ENCODE measurements around the gene GRIFIN. TPM values are rescaled to one million over a fixed set of nuclear protein-coding genes. Genes with fewer than 3 reads are reported as not detected.
"Not testable (repeated sequence)": the region's sequence is repeated elsewhere in the genome, so short reads cannot be mapped to it uniquely, and the experiment has no call there.

GRIFIN gene
- total RNA-seq, 2 experiments from 2014 or later = not detected

DNA sequence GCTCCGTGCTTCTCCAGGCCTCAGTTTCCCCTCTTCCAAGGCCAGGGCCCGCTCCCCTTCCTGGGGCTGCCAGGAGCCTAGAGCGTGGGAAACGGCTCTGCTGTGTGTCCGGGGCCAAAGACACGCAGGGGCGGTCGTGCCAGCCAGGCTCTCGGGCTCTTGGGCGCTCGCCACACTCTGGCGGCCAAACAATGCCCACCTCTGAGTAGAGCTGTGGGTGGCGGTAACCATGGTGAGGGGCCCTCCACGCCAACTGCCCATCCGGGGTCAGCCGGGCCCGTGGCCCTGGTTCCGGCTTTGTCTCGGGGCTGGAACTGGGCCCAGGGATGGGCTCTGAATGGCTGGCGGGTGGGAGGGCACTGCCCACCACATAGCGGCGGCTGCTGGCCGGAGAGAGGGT lies 16.0 kb downstream of the GRIFIN start:
- ChIA-PET POLR2A (no interaction called here), CTCF (ENCODE audit: unreplicated experiment) (no interaction called here)
- DNase-seq (ENCODE audit: low spot score) = no peak

DNA sequence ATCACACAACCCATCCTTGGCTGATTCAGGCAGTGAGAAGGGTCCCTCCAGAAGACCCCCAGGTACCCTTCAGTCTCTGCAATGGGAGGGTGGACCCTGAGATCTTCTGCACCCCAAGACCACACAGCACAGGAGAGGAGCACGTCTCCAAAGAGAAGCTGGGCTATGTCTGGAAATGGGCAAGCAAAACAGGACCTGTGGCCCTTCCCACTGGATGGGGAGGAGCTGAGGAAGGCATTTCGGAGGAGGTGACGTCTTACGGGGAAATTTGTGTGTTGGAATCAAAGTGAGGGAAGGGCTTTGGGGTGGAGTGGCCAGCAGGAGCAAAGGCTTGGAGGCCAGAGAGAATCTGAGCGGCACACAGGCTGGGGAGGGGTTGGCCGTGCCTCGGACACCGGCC lies 16.5 kb downstream of the GRIFIN start:
- intact Hi-C loops (cut with micrococcal nuclease; ENCODE audit: unreplicated experiment) = no loop called here
- BruUV-seq (replicated peaks) = no TSS peak
- no peaks in the 10 kb centered on the region for H3K4me1 ChIP-seq (ENCODE audit: insufficient read depth, low read length, poor library complexity, severe bottlenecking)
- H3K9me3 ChIP-seq (ENCODE audit: low read length) = no peaks in the 10 kb centered on the region
- no peaks in the 10 kb centered on the region for H4K20me1 ChIP-seq (ENCODE audit: insufficient read depth, low read length)
- H2AFZ ChIP-seq (ENCODE audit: low read length) = no peak overlapping the region
- no peaks in the 10 kb centered on the region for H3K9me2 ChIP-seq (ENCODE audit: insufficient read depth, low read length)
- CTCF ChIA-PET (ENCODE audit: unreplicated experiment) = no interaction called here
- no peak for TF ChIP-seq EZH2phosphoT487 (IDR thresholded peaks at IDR 0.05; ENCODE audit: borderline replicate concordance, low read depth, low read length)
- TF ChIP-seq, protein P1, sequence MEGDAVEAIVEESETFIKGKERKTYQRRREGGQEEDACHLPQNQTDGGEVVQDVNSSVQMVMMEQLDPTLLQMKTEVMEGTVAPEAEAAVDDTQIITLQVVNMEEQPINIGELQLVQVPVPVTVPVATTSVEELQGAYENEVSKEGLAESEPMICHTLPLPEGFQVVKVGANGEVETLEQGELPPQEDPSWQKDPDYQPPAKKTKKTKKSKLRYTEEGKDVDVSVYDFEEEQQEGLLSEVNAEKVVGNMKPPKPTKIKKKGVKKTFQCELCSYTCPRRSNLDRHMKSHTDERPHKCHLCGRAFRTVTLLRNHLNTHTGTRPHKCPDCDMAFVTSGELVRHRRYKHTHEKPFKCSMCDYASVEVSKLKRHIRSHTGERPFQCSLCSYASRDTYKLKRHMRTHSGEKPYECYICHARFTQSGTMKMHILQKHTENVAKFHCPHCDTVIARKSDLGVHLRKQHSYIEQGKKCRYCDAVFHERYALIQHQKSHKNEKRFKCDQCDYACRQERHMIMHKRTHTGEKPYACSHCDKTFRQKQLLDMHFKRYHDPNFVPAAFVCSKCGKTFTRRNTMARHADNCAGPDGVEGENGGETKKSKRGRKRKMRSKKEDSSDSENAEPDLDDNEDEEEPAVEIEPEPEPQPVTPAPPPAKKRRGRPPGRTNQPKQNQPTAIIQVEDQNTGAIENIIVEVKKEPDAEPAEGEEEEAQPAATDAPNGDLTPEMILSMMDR (conservative IDR thresholded peaks at IDR 0.05; ENCODE audit: low read length) = no peak
- POLR2A ChIA-PET = no interaction called here
- no peak for DNase-seq (ENCODE audit: low spot score)
- no peak overlapping the region for H3K27ac ChIP-seq (ENCODE audit: low read depth, low read length, poor library complexity, severe bottlenecking)
- H3K36me3 ChIP-seq (ENCODE audit: insufficient read depth, low read length) = no peaks in the 10 kb centered on the region
- no peak overlapping the region for H3K4me3 ChIP-seq (ENCODE audit: low read depth, low read length, poor library complexity, severe bottlenecking)
- no peak overlapping the region for H3K4me2 ChIP-seq (ENCODE audit: low read length)
- no peaks in the 10 kb centered on the region for H3K79me2 ChIP-seq (ENCODE audit: insufficient read depth, low read depth, low read length)

More for the DNA sequence above, 16.0 kb downstream of the GRIFIN start:
- Histone ChIP-seq H3K4me3 (ENCODE audit: low read depth, low read length, poor library complexity, severe bottlenecking) (no peak overlapping the region), H3K27ac (ENCODE audit: low read depth, low read length, poor library complexity, severe bottlenecking) (no peak overlapping the region), H3K9me3 (ENCODE audit: low read length) (no peaks in the 10 kb centered on the region), H3K4me1 (ENCODE audit: insufficient read depth, low read length, poor library complexity, severe bottlenecking) (no peaks in the 10 kb centered on the region), H4K20me1 (ENCODE audit: insufficient read depth, low read length) (no peaks in the 10 kb centered on the region), H3K4me2 (ENCODE audit: low read length) (no peak overlapping the region), H3K79me2 (ENCODE audit: insufficient read depth, low read depth, low read length) (no peaks in the 10 kb centered on the region), H3K36me3 (ENCODE audit: insufficient read depth, low read length) (no peaks in the 10 kb centered on the region), H2AFZ (ENCODE audit: low read length) (no peak overlapping the region), H3K9me2 (ENCODE audit: insufficient read depth, low read length) (no peaks in the 10 kb centered on the region)
- intact Hi-C loops (cut with micrococcal nuclease; ENCODE audit: unreplicated experiment) = no loop called here
- BruUV-seq (replicated peaks) = no TSS peak
- TF ChIP-seq, protein P1 (conservative IDR thresholded peaks at IDR 0.05; ENCODE audit: low read length) = no peak
- TF ChIP-seq EZH2phosphoT487 (IDR thresholded peaks at IDR 0.05; ENCODE audit: borderline replicate concordance, low read depth, low read length) = no peak

DNA sequence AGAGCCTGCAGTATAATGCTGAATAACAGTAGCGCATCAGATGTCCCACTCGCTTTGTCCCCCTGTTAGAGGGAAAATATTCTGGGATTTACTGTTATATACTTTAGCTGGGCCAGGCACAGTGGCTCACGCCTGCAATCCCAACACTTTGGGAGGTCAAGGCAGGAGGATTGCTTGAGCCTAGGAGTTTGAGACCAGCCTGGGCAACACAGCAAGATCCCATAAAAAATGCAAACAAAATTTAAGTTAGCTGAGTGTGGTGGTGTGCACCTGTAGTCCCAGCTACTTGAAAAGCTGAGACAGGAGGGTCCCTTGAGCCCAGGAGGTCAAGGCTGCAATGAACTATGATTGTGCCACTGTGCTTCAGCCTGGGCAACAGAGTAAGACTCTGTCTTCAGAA lies 22.3 kb downstream of the GRIFIN start:
- ChIA-PET POLR2A (interaction anchor here (1.0 kb wide), 1 partner anchor 23 kb away, joined by 5 read pairs; no protein-coding TSS in a partner anchor), CTCF (ENCODE audit: unreplicated experiment) (interaction anchor here (1.1 to 1.4 kb wide), 2 partner anchors 15 to 256 kb away, joined by 3 read pairs; no protein-coding TSS in a partner anchor)
- H2AFZ ChIP-seq (ENCODE audit: low read length); H3K27ac ChIP-seq (ENCODE audit: low read depth, low read length, poor library complexity, severe bottlenecking); H3K4me3 ChIP-seq (ENCODE audit: low read depth, low read length, poor library complexity, severe bottlenecking); H3K79me2 ChIP-seq (ENCODE audit: insufficient read depth, low read depth, low read length); intact Hi-C loops (cut with micrococcal nuclease; ENCODE audit: unreplicated experiment); H3K4me2 ChIP-seq (ENCODE audit: low read length); H3K9me3 ChIP-seq (ENCODE audit: low read length); BruUV-seq (replicated peaks); H3K36me3 ChIP-seq (ENCODE audit: insufficient read depth, low read length); H4K20me1 ChIP-seq (ENCODE audit: insufficient read depth, low read length); DNase-seq (ENCODE audit: low spot score); H3K9me2 ChIP-seq (ENCODE audit: insufficient read depth, low read length); H3K4me1 ChIP-seq (ENCODE audit: insufficient read depth, low read length, poor library complexity, severe bottlenecking): not testable (repeated sequence)
